ENCODE measurements around the gene SLC6A1. TPM values are rescaled to one million over a fixed set of nuclear protein-coding genes. Genes with fewer than 3 reads are reported as not detected.

Gene SLC6A1
- total RNA-seq, 1 experiment from 2014 or later: not detected

DNA sequence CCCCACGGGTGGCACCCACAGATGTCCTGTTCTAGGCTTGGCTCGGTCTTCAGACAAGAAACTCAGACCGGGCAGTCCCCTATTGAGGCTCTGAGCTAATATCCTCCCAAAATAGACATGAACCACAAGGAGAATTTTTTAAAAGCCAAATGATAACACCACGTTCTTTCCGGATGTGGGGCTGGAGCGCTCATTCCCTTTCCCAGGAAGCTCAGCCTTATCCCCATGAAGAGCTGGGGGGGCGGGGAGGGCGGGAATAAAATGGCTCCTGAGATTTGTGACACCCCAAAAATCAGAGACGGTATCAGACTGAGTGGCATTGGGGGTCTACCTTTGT, 1.1 kb downstream of the SLC6A1 start:
- no peak for DNase-seq (ENCODE audit: low read depth)

GRCh38 chr3:10994306-10994705, 1.8 kb downstream of the SLC6A1 start:
- DNase-seq (ENCODE audit: low read depth): no peak

GRCh38 chr3:10995871-10996270, 3.3 kb downstream of the SLC6A1 start:
- no peak for DNase-seq (ENCODE audit: low read depth)

GRCh38 chr3:10996345-10997013, 3.9 kb downstream of the SLC6A1 start:
- no peak for DNase-seq (ENCODE audit: low read depth)

DNA sequence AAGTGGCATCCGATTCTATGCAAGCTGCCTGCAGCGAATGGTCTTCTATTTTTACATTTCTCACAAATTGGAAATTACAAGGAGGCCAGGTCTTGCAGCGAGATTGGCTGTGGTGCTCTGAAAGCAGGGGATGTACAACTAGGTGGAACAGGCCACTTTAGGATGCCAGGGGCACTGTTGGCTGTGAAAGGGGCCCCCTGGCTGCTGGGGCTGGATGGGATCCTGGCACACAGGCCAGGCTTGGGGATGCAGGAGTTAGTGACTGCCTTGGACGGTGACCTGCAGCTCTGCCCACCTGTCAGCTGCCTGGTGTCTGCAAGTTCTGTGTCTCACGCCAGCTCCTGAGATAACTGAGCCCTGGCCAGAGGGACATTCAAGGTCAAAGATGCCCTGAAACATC, 4.6 kb downstream of the SLC6A1 start:
- DNase-seq (ENCODE audit: low read depth): no peak

DNA sequence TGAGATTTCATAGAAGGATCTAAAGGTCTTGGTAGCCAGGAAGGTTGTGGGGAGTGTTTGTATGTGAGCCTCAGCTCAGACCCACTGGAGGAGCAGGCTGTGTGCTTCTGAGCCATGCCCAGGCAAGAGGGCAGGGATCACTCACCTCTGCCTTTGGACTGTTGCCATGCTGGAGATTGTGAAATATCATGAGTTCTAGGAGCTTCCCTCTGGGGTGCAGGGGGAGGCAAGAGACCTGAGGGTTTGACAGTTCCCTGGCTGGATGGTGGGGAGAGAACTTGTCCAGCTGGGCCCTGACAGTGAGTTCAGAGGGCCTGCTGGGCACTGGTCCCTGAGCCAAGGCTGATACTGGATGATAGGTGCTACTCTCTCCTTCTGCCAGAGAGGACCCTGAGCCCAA, 6.0 kb downstream of the SLC6A1 start:
- no peak for DNase-seq (ENCODE audit: low read depth)

DNA sequence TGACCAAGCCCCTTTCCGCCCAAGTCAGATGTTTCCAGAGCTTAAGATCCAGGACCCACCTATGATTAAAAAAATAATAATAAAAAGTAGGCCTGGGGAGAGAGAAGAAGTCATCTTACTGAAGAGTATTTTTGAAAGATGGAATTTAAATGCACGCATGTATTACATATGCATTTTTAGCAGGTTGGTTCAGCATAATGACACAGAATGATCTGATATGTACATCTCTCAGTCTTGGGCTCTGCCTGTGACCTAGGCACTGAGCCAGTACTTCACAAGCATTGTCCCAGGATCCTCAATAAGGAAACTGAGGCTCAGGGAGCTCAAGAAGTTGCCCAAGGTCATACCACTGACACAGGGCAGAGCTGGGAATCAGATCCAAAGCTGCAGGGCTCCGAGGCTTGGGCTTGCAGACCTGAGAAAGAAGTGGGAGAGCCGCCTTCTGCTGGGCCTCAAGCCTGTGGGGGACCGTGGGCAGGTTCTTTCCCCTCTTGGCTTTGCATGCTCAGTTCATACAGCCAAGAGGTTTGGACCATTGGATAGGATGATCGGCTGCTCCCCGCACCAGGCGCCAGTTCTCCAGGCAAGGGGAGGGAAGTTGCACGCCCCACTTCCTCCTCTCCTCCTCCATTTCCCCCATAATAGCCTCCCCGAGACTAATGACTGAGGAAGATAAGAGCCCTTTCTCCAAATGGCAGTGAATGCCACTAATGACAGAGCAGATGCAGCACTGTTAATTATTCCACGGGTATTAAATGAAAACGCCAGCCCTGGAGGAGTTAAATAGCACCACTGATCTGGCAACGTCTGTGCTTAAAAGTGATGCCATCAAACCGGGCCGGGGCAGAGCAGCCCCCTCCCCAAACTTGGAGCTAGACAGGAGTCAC, 6.9 kb downstream of the SLC6A1 start:
- DNase-seq (ENCODE audit: low read depth): no peak

- DNase-seq (ENCODE audit: low read depth): no peak
These were observed 8.0 kb downstream of the SLC6A1 start for GRCh38 chr3:11000528-11000927.

DNA sequence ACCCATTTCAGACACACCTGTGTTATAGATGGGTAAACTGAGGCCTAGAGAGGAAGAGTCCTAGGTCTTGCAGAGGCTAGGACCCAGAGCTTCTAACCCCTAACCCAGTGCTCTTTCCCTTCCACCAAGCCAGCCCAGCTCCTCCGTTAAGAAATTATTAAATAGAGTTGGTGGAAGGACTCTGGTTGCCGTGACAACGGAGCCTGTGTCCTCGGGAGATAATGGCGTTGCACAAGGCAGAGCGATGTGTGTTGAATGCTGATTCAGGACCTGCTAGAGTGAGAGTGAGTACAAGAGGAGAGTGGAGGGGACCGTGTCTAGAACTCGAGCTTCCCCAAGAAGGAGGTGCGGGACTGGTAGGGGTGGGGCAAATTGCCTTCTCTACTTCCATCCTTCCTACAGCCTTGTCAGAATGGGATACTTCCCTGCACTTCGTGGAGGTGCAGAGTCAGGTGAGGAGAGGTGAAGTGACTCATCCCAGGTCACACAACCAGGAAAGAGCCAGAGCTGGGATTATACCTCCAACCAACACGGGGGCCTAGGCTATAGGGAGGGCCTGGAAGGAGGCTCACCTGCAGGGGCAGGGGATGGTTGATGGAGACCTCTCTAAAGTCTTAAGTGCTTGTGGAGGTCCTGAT, 8.6 kb downstream of the SLC6A1 start:
- DNase-seq (ENCODE audit: low read depth): peak; percentile 20

DNA sequence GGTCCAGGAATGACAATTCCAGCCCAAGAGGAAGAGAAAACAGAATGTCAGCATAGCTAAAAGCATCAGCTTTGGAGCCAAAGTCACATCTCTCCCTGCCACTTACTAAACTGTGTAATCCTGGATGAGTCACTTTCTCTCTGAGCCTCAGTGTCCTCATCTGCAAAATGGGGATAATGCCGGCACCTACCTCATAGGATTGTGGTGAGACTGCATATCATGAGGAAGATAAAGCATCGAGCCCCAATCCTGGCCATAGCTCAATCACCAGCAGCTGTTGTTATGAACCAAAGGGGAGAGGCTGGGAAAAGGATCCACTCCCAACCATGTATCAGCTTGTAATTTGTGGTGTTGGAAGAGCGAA, 9.1 kb downstream of the SLC6A1 start:
- no peak for DNase-seq (ENCODE audit: low read depth)

DNA sequence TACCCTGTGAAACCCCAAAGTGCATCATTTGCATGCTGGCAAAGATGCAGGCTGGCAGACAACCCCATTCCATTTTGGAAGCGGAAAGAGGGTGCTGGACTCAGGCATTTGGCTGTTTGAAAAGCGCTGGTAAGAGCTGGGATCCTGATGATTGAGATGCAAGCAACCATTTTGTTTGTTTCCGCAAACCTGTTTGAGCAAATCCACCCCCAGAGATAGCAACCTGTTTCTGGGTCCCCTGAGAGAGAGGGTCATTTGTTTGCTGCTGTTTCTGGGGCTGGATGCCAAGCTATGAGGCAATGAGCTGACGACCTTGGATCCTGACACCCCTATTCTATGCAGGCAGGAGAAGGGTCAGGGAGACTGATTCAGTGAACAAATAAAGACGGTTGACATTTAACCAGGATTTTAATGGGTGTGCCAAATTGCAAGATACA, 9.8 kb downstream of the SLC6A1 start:
- no peak for DNase-seq (ENCODE audit: low read depth)

GRCh38 chr3:11004563-11004962, 12.0 kb downstream of the SLC6A1 start:
- DNase-seq (ENCODE audit: low read depth): no peak

GRCh38 chr3:11005686-11006256, 13.2 kb downstream of the SLC6A1 start:
- DNase-seq (ENCODE audit: low read depth): peak; percentile 16

DNA sequence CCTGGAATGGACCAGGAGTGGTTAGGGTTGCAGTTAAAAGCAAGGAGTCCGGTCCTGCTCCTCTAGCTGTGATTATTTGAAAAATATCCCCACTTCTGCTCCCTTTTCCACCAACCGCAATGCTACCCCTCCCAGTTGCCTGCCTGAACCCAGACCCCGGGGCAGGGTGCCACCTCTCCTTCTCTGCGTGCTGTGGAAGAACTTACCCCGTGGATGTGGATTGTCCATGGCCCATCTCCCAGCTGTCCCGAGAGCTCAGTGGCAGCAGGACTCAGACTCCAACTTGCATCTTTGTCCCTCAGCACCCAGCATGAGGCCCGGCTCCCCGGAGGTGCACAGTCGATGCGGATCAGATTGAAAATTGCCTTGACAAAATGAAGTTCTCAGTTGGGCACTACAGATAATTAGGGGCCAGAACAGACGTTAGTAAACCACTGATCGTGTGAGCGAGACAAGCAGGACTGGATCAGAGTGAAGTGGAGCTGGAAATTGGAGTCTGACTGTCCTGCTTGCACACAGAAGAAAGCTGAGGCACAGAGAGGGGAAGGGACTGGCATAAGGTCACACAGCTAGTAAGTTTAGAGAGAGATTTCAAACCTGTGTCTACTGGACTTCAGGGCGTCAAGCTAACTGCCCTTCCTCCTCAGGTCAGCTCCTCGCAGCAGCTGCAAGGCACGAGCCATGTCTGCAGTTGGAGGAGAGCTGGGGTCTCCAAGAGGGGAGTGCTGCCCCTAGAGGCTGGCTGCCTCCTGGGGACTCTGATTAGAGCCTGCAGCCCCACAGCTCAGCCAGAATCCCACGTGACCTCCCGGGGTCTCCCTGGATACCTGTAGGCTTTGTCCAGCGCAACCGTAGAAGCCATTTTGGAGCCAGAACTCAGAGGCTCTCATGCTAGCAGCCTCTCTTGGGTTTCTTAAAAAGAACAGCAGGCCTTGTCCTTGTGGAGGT, 14.7 kb downstream of the SLC6A1 start:
- no peak for DNase-seq (ENCODE audit: low read depth)

DNA sequence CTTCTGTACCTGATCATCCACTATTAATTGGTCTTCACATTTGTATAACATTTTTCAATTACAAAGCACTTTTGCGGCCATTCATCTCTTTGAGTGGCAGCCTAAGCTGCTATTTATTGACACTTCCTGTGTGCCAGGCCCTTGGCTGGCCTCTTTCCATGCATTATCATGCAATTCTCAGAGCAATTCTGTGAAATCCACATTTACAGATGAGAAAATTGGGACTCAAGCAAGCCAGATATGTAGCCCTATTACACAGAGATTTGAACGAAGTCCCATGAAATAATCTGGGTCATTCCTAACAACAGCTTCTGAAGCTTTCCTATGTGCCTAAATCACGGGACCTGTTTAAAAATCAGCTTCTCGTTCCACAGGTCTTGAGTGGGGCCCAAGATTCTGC, 17.4 kb downstream of the SLC6A1 start:
- no peak for DNase-seq (ENCODE audit: low read depth)

- no peak for DNase-seq (ENCODE audit: low read depth)
These were observed 18.0 kb downstream of the SLC6A1 start for GRCh38 chr3:11010426-11011165.

DNA sequence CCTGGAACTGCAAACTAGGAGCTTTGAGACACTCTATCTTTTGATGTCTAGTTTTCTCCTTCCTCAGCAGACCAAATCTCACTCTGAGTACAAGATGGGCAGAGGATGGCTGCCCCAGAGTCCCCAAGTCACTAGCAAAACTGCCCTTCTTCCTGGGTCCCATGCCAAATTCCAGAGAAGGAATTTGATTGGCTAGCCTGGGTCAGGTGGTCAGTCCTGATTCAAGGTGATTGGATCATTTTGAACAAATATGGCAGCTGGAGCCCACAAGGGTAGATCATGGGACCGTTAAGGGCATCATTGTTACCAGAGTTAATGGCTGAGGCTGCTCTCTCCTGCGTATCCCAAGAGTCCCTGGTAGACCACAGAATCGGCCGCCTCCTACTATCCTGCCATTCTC, 21.7 kb downstream of the SLC6A1 start:
- DNase-seq (ENCODE audit: low read depth): peak; percentile 3

DNA sequence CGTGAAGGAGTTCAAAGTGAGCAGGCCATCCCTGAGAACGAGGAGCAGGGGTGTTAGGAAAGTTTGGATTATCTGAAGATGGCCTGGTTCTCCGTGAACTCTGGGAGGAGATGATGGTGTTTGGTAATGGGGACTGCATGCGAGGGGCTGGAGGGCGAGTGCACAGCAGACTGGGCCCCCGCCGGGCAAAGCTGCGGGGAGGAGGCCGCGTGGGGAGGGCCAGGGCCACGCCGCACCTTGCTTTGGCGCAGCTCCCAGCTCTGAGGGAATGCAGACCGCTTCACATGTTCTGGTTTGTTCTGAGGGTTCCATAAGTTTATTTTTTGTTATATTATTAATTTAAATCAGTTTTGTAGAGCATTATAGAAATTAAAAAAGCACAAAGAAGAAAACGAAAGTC, 22.2 kb downstream of the SLC6A1 start:
- no peak for DNase-seq (ENCODE audit: low read depth)

DNA sequence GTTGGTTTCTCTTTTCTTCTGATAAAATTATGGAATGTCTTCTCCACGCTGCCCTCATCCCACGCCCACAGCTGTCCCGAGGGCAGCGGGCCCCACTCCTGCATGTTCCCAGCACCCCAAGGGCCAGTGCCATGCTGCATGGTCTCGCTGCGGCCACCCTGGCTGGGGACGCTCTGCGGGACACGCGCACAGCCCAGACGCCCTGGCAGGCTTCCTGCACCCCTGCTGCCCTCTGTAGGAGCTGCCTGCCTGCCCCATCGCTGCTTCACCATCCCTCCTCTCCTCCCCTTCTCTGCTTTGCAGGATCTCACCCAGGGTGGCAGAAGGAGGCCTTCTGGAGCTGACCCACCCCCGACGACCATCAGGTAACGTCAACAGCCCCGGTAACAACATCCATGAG, 22.8 kb downstream of the SLC6A1 start:
- DNase-seq (ENCODE audit: low read depth): no peak

DNA sequence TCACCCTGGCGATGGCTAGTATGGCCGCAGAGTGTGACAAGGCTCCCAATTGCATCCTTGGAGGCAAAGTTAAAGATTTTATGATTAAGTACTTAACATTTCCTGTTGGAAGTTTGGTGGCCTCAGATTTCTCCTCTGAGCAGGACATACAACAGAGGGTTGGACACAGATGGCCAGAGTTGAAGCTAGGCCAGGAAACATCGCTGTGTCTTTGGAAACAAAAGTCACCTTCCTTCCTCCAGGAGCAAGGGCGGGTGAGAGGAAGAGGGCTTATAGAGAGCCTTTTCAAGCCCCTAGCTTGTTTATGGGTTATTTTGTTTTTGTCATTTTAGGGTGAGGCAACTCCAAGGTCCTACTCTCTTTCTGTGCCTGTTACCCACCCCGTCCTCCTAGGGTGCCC, 24.2 kb downstream of the SLC6A1 start:
- DNase-seq (ENCODE audit: low read depth): no peak
